ENCODE results near the gene PPFIBP1.

Gene PPFIBP1

GRCh38 chr12:27711317-27711682 is 187.3 kb downstream of the PPFIBP1 start:
- H3K4me3 ChIP-seq (replicated peaks; ENCODE audit: insufficient read depth, low read length), result peak overlapping the region; percentile 99
- peak in 1 of 2 experiments; percentile 15 for DNase-seq (ENCODE audit: low read depth in 1 of 2, low spot score in 1 of 2)
- H3K27me3 ChIP-seq (ENCODE audit: insufficient read depth, poor library complexity, severe bottlenecking), result no peaks in the 10 kb centered on the region
- H3K27ac ChIP-seq (replicated peaks), result peak overlapping the region; percentile 82
- TF ChIP-seq CTCF (IDR thresholded peaks at IDR 0.05; ENCODE audit: insufficient read depth, low read length), result no peak
- no peak for TF ChIP-seq GABPA (IDR thresholded peaks at IDR 0.05; ENCODE audit: low read depth)
- TF ChIP-seq REST (IDR thresholded peaks at IDR 0.05; ENCODE audit: insufficient replicate concordance, low read depth), result no peak
- no peak for TF ChIP-seq POLR2AphosphoS5 (IDR thresholded peaks at IDR 0.05; ENCODE audit: low read depth)
- TF ChIP-seq SPI1 (IDR thresholded peaks at IDR 0.05; ENCODE audit: borderline replicate concordance, low read depth), result no peak

GRCh38 chr12:27711967-27712366 is 188.0 kb downstream of the PPFIBP1 start:
- TF ChIP-seq CTCF (IDR thresholded peaks at IDR 0.05; ENCODE audit: insufficient read depth, low read length) (no peak), SPI1 (IDR thresholded peaks at IDR 0.05; ENCODE audit: borderline replicate concordance, low read depth) (peak; percentile 60; the same call in 1 of the 2 replicates)
- peak; percentile 40 to 67 for DNase-seq (ENCODE audit: low read depth in 1 of 2, low spot score in 1 of 2)
- Histone ChIP-seq H3K27me3 (ENCODE audit: insufficient read depth, poor library complexity, severe bottlenecking) (no peaks in the 10 kb centered on the region), H3K27ac (replicated peaks) (peak overlapping the region; percentile 82), H3K4me3 (replicated peaks; ENCODE audit: insufficient read depth, low read length) (peak overlapping the region; percentile 99)

GRCh38 chr12:27723212-27723611 is 199.2 kb downstream of the PPFIBP1 start:
- no peak for TF ChIP-seq GABPA (IDR thresholded peaks at IDR 0.05; ENCODE audit: low read depth)
- no peak for TF ChIP-seq REST (IDR thresholded peaks at IDR 0.05; ENCODE audit: insufficient replicate concordance, low read depth)
- TF ChIP-seq POLR2AphosphoS5 (IDR thresholded peaks at IDR 0.05; ENCODE audit: low read depth), result no peak
- no peak for TF ChIP-seq CTCF (IDR thresholded peaks at IDR 0.05; ENCODE audit: insufficient read depth, low read length)
- TF ChIP-seq SPI1 (IDR thresholded peaks at IDR 0.05; ENCODE audit: borderline replicate concordance, low read depth), result no peak
- DNase-seq (ENCODE audit: low read depth in 1 of 2, low spot score in 1 of 2), result no peak
- Histone ChIP-seq H3K27ac (replicated peaks) (no peak overlapping the region), H3K4me3 (replicated peaks; ENCODE audit: insufficient read depth, low read length) (no peak overlapping the region), H3K27me3 (ENCODE audit: insufficient read depth, poor library complexity, severe bottlenecking) (no peaks in the 10 kb centered on the region)

- TF ChIP-seq SPI1 (IDR thresholded peaks at IDR 0.05; ENCODE audit: borderline replicate concordance, low read depth) (no peak), POLR2AphosphoS5 (IDR thresholded peaks at IDR 0.05; ENCODE audit: low read depth) (no peak), GABPA (IDR thresholded peaks at IDR 0.05; ENCODE audit: low read depth) (no peak), CTCF (IDR thresholded peaks at IDR 0.05; ENCODE audit: insufficient read depth, low read length) (no peak), REST (IDR thresholded peaks at IDR 0.05; ENCODE audit: insufficient replicate concordance, low read depth) (no peak)
- Histone ChIP-seq H3K27ac (replicated peaks) (no peak overlapping the region), H3K4me3 (replicated peaks; ENCODE audit: insufficient read depth, low read length) (no peak overlapping the region), H3K27me3 (ENCODE audit: insufficient read depth, poor library complexity, severe bottlenecking) (no peaks in the 10 kb centered on the region)
- no peak for DNase-seq (ENCODE audit: low read depth in 1 of 2, low spot score in 1 of 2)
These were observed 206.1 kb downstream of the PPFIBP1 start for GRCh38 chr12:27730097-27730588.
